HG03442 (cell line): ENCODE data around the gene GPRIN1.
A peak's percentile ranks its signal among the peaks of the same experiment; 100 is the strongest.

Source experiments
- ATAC-seq: cut with Tn5 transposase; IDR thresholded peaks from one replicate; pipeline ENCODE4 v1.9.1; 2021; ENCODE audit warnings: mild to moderate bottlenecking, moderate library complexity; ENCODE audit not compliant: unreplicated experiment

The GPRIN1 gene

DNA sequence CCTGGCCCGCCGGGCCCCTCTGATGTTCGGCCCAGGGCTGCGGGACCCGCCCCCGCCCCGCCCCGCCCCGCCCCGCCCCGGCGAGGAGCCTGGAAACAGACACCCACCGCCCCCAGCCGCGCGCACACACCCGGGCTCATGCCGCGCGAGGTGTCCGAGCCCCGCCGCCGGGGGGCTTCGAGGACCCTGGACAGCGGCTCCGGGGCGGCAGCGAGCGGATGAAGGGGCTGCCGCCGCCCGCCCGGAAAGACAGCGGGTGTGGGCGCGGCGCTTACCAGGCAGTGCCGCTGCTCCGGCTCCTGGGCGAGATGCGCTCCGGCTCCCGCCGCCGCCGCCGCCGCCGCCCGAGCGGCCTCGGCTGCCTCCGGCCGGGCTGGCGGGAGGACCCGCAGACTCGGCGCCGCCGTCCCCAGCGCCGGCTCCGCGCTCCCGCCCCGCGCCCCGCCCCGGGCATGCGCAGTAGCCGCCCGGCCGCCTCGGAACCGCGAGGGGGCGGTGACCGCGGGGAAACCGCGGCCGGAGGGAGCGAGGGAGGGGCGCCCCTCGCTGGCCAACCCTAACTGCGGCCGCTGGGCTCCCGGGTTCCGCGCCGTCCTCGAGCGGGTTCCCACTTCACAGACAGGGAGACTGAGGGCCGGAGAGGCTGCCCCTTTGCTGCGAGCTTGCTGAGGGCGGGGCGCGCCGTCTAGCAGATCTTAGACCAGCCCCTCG lies at the start of gene GPRIN1:
GPRIN1 (minus strand) TSS at position 433 of the 711 bp plus-strand sequence. CDS start 10,322 bp downstream, outside the sequence.
- ATAC-seq = peak; percentile 66

DNA sequence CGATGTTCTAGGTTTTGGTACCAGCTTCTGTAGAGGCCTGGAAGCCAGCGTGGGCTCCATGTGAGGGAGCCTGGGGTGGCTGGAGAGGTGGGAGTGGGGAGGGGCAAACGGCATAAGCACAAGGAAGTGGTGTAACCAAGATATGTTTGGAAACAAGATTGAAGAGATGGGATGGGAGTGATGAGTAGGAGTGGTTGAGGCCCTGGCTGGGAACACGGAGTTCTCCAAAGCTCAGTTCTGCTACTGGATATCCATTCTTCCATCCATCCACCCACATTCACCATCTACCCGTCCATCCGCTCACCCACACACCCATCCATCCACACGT lies 49.5 kb upstream of the GPRIN1 start:
- no peak for ATAC-seq

DNA sequence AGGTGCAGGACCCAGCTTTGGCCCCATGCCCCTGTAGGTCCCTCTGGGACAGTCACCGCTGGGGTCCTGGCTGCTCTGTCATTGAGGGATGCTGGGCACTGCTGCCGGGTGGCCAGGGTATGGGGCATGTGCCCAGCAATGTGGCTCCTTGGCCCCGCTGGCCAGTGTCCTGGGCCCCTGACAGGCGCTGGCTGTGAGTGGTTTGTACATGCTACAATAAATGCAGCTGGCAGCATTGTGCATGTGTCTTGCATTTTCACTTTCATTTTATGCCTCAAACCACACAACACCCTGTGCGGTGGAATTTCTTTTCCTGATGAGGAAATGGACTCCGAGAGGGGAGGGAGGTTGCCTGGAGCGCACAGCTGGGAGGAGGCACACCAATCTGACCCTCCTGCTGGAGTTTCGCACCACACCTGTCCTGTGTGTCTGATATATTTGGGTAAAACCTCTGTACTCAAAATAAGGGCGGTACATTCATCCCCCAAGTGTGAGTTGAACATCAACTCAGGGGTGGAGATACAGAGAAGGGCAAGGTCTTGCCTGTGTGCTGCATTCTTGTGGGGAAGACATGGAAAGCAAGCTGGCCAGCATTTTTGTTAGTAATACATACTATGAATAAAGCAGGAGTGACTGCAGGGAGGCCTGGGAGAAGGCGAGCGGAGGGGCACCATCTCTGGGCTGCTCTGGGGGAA lies 49.0 kb upstream of the GPRIN1 start:
- ATAC-seq = no peak

DNA sequence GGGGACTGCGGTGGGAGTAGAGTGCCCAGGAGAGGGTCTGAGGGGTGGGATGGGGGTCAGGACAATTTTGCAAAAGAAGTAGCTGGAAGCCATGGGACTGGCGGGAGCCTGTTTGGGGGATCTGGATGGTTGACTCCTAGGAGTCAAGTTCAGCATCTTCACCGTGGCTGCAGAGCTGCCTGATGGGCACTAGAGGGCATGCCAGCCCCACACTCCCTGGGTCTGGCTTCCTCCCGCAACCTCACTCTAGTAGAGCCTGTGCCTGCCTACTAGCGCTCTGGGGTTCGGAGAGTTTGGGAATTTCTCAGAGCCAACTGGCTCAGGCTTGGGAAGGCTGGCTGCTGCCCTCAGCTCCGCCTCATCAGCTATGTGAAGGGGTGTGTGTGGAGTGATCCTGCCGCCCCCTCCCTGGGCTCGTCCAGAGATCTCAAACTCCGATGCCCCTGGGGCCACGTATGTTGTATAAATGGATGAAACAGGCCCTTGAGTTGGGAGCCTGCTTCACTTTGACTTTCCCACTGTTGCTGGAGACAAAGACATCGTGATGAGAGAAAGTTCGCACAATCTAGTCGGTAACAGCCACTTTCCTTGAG lies 48.1 kb upstream of the GPRIN1 start:
- ATAC-seq = peak; percentile 35

DNA sequence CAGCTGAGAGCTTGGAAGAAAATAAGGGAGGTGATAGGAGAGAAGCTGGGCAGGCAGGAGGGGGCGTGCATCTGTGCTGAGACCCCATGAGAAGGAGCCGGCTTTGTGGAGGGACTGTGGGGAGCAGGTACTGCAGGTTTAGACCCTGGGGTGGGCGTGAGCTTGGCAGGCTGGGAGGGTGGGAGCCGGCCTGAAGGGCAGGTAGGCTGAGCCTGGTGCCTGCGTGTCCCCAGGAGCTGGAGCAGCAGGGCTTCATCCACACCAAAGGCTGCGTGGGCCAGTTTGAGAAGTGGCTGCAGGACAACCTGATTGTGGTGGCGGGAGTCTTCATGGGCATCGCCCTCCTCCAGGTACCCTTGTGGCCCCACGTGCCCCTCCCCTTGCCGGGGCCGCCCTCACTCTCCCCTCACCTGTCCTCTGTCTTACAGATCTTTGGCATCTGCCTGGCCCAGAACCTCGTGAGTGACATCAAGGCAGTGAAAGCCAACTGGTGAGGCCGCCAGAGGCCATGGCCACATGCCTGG lies 46.6 kb upstream of the GPRIN1 start:
- no peak for ATAC-seq

DNA sequence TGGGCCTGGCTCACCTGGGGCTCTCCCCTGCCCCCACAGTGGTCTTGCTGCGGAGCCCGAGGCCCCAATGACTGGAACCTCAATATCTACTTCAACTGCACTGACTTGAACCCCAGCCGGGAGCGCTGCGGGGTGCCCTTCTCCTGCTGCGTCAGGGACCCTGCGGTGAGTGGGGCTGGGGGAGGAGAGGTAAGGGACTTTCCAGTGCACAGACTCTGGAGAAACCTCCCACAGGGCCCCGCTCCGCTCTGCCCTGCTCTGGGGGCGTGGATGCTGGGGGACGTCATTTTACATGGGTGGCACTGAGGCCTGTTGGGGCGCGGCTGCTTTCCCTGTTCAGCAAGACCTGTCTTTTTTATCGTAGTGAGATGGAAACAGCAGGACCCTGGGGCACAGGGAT lies 44.9 kb upstream of the GPRIN1 start:
- no peak for ATAC-seq

DNA sequence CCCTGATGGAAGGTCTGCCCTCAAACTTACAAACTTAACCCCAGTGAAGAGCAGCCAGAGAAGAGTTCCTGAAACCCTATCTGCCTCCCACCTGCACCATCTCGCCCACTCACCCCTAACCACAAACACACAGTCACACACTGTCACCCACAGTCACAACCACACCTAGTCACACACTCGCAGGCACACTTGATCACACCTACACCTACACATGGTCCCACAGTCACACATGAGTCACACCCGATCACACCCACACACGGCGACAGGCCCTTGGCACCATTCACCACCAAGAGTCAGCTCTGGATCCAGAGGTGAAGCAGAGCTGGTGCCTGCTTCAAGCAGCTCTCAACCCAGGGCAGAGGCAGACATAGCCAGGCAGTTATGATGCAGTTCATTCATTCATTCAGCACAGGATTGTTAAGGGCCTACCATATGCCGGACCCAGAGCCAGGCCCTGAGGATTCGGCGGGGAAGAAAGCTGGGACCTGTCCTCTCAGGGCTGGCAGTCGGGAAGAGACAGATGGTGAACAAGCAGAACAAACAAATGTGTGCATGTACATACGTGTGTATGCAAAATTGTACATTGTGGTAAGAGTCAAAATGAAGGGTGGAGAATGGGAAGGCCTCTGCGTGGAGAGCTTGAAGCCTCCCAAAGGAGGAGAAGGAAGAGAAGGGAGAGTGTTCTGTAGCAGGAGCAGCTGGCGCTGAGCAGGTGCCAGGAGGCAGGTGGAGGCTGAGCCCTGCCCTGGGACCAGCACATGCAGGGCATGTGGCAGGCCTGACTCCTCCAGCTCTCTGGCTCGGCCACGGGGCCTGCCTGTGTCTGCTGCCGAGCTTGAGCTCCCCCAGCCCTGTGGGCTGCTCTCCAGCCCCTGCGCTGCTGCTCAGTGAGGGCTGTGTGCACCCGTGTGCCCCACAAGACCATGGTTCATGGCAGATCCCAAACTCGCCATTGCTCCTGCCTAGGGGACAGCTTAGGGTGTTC lies 43.7 kb upstream of the GPRIN1 start:
- peak; percentile 41 for ATAC-seq

DNA sequence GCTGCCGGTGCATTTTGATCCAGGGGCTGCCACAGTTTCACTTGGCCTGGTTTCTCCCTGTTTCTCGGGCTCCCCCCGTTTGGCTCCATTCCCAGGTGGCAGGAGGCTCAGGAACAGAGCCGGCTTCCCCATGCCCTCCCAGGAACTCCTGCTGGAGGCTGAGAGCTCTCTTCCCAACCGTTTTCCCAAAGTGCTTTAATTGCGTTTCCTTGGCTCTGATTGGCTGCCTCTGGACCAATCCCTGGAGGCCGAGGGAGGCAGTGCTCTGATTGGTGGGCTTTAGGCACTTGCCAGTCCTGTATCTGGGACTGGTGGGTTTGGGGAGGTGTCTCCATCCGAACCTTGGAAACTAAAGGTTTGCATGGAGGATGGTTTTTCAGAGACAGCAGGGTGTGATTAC lies 42.2 kb upstream of the GPRIN1 start:
- ATAC-seq = no peak

DNA sequence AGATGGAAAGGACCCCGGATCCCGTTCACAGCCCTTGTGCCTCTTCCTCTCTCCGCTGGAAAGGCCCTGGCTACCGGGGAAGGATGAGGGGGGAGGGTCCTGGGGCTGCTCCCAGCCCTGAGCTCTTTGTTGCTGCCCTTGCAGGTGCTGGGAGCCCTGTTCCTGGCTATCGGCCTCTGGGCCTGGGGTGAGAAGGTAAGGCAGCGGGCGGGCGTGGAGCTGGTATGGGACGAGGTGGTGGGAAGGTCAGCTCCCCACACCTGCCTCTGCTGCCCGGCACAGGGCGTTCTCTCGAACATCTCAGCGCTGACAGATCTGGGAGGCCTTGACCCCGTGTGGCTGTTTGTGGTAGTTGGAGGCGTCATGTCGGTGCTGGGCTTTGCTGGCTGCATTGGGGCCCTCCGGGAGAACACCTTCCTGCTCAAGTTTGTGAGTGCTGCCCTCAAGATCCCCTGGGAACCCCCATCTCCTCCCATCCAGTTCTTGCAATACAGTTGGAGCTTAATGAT lies 41.6 kb upstream of the GPRIN1 start:
- ATAC-seq = no peak

DNA sequence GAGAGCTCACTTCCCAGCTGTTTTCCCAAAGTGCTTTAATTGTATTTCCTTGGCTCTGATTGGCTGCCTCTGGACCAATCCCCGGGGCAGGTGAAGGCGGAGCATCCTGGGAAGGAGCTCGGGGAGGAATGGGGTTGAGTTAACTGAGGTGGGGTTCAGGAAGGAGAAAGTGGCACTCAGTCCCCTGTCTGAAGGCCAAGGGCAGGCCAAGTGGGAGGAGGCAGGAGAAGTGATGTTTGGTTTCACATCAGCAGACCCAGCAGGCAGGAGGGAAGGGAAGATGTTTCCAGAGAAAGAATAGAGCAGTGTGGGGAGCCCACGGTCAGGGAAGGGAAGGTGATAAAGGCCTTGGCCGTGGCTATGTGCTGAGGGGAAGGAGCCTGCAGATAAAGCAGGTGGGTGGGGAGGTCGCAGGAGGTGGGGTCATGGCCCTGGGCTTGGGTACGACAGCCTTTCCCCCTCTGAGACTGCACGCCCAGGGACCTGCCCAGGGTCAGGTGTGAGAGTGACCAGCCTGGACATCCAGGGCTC lies 40.5 kb upstream of the GPRIN1 start:
- ATAC-seq = no peak

DNA sequence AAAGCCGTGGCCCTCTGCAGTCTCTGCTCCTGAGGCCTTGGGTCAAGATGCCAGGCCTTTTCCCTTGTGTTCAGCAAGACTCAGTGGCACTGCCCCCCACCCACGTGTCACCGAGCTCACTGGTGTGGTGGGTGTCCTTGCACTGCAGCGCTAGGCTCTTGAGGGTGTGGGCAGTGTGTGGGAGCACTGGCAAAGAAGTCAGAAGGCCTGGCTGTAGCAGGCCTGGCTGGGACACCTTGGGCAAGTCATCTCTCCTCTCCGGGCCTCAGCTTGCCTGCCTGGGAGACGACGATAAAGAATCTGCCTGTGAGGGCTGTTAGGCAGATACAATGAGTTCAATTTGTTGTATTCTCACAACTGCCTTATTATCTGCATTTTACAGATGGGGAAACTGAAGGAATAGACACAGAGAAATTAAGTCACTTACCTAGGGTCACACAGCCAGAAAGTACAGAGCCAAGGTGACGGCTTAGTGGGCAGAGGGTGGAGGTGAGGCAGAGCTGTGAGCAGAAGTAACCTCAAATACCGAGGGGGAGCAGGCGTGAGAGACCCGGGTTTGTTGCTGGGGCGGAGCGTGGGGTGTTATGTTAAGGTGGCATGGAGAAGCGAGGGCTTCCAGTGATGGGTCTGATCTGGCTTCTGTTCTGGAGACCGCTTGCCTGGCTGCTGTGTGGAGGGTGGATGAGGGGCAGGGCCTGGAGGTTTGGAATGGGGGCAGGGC lies 38.7 kb upstream of the GPRIN1 start:
- no peak for ATAC-seq

DNA sequence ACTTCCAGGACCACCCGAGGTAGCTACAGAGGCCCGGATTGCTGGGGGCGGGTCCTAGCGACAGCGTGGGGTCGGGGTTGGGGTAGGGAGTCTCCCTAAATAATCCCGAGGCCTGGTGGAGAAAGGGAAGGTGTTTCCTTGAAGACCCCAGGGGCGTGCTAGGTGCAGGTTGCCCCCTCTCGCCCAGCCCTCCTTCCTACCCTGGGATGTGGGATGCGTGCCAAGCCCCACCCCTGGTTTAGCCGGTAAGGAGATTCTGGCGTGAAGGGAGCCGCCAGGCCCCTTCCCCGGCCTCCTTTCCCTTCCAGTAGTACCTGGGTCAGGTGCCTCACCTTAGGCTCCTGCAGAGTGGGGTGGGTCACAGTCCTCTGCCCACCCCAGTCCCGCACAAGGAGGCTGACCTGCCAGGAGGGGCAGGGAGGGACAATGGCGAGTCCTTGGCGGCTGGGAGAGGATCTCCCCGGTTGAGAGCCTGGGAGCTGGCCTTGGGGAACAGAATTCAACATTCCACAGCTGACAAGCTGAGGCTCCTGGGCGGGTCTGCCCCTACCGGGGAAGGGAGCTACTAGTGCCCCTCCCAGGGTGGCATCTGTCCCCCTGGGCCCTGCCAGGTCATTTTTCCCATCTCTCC lies 38.0 kb upstream of the GPRIN1 start:
- no peak for ATAC-seq

DNA sequence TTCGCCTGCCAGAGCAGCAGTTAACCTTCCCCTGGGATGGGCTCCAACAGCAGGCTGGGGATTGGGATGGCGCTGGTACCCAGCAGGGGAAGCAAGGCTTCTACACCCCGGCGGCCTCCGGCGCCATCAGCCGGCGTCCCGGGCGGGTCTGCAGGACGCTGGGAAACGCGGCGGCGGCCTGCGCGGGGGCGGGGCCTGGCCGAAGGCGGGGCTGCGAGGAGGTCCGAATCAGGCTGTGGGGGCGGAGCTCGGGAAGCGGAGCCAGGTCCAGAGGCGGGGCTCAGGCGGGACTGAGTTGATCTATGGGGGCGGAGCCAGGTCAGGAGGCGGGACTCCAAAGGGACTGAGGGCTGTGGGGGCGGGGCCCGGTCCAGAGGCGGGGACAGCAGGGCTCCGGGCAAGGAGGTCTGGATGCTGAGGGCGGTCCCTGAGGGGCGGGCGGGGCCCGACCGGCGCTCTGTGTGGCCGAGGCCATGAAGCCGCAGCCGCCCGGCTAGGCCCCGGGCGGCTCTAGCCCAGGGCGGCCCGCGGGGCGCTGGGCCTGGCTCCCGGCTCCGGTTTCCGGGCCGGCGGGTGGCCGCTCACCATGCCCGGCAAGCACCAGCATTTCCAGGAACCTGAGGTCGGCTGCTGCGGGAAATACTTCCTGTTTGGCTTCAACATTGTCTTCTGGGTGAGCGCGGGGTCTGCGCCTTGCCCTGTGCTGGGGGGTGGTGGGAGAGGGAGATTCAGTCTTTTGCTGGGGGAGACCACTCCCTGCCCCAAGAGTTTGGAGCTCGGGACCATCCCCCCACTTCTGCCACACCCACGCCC lies 37.3 kb upstream of the GPRIN1 start, which contains the start of gene TSPAN17:
TSPAN17 (plus strand) TSS at position 455 of the 813 bp plus-strand sequence; CDS start at position 587, 132 bp downstream.
- peak; percentile 92 for ATAC-seq

DNA sequence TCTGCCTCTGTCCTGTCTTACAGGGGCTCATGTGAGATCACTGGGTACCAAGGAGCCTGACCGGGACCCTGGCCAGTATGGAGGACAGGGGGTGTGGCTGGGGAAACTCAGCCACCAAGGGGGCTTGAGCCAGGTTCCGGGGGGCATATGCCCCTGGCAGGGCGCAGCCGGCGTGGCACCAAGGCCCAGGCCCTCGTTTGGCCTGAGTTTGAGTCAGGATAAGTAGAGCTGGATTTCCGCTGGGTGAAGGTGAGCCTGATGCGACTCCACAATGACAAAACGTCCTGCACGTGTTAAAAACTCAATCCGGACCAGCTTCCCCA lies 36.7 kb upstream of the GPRIN1 start:
- no peak for ATAC-seq

DNA sequence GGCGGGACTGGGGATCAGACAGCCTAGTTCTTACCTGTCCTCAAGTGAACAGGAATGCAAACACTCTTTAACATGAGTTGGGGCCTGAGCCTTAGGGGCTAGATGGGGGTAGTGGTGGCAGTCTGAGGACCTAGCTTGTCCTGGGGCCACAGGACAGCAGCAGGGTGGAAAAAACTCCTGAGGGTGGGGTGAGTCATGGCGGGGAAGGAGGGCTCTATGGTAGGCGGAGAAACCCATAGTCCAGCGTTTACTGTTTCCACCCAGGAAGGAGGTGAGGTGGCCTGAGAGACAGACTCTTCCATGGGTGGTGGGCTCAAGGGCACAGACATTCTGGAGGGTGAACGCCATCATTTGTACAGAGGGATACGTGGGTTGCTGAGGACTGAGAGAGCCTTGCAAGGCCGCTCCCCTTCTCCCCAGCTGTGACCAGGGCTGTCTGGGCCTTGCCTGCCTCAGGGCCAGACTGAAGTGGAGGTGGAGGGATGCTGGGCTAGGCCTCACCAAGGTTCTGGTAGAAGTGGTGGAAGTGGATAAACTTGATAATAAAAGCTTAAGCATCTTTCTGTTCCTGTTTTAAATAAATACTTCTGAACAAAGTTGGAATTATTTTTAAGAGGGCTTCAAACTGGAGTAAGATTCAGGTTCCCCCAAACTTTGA lies 36.2 kb upstream of the GPRIN1 start:
- no peak for ATAC-seq

DNA sequence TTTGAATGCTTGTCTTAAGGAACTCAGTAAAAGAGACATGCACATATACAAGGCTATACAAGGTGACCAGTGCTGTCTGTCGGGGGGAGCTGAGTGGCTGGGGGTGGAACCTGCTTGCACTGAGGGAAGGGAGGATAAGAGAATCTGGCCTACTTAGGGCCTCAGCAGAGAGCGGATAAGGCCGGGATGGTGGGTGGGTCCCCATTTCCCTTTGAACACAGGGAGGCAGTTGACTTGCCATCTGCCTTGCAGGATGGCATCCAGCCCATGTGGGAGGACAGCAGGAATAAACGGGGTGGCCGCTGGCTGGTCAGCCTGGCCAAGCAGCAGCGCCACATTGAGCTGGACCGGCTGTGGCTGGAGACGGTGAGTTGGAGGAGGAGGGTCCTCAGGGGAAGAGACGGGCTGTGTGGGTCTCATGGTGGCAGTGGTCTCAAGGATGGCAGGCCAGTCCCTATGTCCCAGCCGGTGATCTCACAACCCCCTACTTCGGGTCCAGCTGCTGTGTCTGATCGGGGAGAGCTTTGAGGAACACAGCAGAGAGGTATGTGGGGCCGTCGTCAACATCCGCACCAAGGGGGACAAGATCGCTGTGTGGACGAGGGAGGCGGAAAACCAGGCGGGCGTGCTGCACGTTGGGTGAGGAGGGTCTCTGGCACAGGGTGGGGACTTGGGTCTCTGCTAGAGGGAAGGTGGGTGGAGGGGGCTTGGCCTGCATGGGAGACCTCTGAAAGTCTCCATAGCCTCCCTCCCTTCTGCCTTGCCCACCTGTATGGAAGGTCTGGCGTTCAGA lies 35.1 kb upstream of the GPRIN1 start:
- ATAC-seq = no peak

DNA sequence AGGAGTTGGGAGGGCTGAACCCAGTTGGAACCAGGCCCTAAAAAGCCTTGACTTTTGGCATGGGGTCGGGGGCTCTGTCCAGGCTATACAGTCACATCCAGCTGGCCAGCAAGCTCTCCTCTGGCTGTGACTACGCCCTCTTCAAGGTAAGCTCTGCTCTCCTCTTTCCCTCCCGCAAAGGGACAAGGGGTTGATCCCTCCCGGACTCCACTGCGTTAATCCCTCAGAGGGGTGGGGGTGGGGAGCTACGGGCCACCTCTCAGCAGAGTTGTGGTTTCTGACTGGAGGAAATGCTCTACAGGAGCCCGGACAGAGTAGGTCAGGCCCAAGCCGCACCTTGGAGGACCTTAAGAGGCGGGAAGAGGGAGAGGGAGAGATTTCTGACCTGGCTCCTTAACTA lies 34.3 kb upstream of the GPRIN1 start:
- ATAC-seq = no peak
